Thyroid gland (tissue), 4 donors: ENCODE measurements around the gene NAALADL2.

Source experiments
- CTCF ChIP-seq, 6 experiments: fragments of 200-600 bp in 3 of 6; fragments of 450-650 bp in 3 of 6; sonication (generic) in 3 of 6; IDR thresholded peaks; one replicate each; pipeline ENCODE4 v1.5.1; 2016 to 2019; ENCODE audit warnings: antibody characterized with exemption in 6 of 6, mild to moderate bottlenecking in 2 of 6, inconsistent platforms in 1 of 6, moderate library complexity in 1 of 6
- POLR2A ChIP-seq, 2 donors: fragments of 450-650 bp; IDR thresholded peaks; one replicate each; pipeline ENCODE4 v1.6.1; 2017; ENCODE audit warnings: antibody characterized with exemption in 2 of 2, mild to moderate bottlenecking in 2 of 2, moderate library complexity in 1 of 2

- TF ChIP-seq CTCF (IDR thresholded peaks at IDR 0.05) (no peak), POLR2A (IDR thresholded peaks at IDR 0.05) (no peak)
Measured at GRCh38 chr3:175009295-175009694, 150.2 kb downstream of the NAALADL2 start.
